Activated naive CD8-positive, alpha-beta T cell treated with anti-CD3 and anti-CD28 coated beads, Interleukin-2, amount 50 U/mL, for 24 hours (primary cell): ENCODE results near the gene DUSP10.

ENCODE experiments used
- ATAC-seq: fragments of 150-1000 bp; cut with Tn5 transposase; one replicate; pipeline ENCODE4 v1.10.0; 2021
- DNase-seq: peaks from one replicate; pipeline ENCODE4 v3.0.0; 2021
- H3K27ac Mint-ChIP-seq: one replicate; pipeline ENCODE4 v1.8.0; 2021; ENCODE audit warnings: mild to moderate bottlenecking, mixed read lengths
- H3K27me3 Mint-ChIP-seq: one replicate; pipeline ENCODE4 v1.8.0; 2021; ENCODE audit warnings: mixed read lengths
- H3K36me3 Mint-ChIP-seq: one replicate; pipeline ENCODE4 v1.8.0; 2021; ENCODE audit warnings: low read depth, mixed read lengths
- H3K4me1 Mint-ChIP-seq: one replicate; pipeline ENCODE4 v1.8.0; 2021; ENCODE audit warnings: mixed read lengths
- H3K4me3 Mint-ChIP-seq: one replicate; pipeline ENCODE4 v1.8.0; 2021; ENCODE audit warnings: mild to moderate bottlenecking, moderate library complexity, mixed read lengths
- H3K9me3 Mint-ChIP-seq: one replicate; pipeline ENCODE4 v1.8.0; 2021; ENCODE audit warnings: mixed read lengths

Gene DUSP10

DNA sequence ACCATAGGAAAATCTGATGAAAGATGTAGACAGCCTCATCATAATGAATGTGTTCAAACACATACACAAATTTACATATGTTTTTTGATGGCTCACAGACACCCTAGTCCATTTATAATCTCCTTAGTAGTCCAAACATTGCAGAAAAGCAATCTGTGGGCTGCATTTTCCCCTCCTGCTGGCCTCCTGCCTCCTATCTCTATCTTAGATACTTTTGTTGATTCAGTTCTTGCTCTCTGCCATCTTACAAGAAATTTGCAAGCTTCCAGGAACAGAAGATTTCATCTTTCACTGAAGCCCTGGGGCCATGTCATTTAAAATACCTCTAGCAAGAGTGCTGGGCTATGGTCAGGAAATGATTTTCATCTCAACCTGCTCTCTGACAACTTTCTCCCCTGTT is 50.6 kb downstream of the DUSP10 start:
- H3K27me3 Mint-ChIP-seq = no peaks in the 10 kb centered on the region
- no peak for DNase-seq
- peaks cover 1% of the 10 kb centered on the region for H3K36me3 Mint-ChIP-seq
- H3K4me3 Mint-ChIP-seq = no peak overlapping the region
- H3K27ac Mint-ChIP-seq = no peak overlapping the region
- H3K4me1 Mint-ChIP-seq = peaks cover 18% of the 10 kb centered on the region
- H3K9me3 Mint-ChIP-seq = no peaks in the 10 kb centered on the region
- ATAC-seq = no peak

DNA sequence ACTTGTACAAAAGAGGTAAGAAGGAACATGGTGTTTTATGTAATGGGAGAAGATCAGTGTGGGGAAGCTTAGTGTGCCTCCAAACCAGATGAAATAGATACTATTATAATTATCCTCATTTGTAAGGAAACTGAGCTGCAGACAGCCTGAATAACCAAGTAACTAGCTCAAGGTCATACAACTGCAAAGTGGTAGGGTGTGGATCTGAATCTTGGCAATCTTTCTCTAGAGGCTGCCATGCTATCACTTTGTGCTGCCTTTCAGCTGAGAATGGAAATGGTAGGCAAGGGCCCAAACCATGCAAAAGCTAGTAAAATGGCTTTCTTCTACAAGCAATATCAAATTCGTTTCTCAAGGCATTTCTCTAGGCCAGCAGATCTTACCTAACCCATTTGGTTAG is 51.0 kb downstream of the DUSP10 start:
- peaks cover 1% of the 10 kb centered on the region for H3K36me3 Mint-ChIP-seq
- DNase-seq (no peak), ATAC-seq (no peak)
- H3K4me1 Mint-ChIP-seq = peaks cover 18% of the 10 kb centered on the region
- H3K4me3 Mint-ChIP-seq = no peak overlapping the region
- H3K27ac Mint-ChIP-seq = no peak overlapping the region
- no peaks in the 10 kb centered on the region for H3K27me3 Mint-ChIP-seq
- no peaks in the 10 kb centered on the region for H3K9me3 Mint-ChIP-seq

DNA sequence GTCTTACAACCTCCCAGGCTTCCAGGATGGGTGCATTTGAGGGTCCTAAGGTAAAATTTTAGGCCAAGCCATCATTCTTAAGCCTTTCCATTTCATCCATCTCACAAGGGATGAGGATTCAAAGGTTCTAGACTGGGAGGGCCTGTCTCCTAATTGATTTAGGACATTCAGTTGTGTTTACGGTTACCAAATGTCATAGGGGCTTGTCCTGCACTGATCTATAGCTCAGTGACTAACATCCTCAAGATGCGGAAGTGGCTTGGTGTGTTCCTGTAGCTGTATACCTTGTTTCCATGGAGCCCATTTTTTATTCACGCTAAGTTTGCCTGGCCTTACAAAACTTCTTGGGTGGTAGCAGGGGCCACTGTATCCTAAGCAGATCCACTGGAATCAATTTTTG is 52.8 kb downstream of the DUSP10 start:
- H3K36me3 Mint-ChIP-seq = peaks cover 1% of the 10 kb centered on the region
- H3K27me3 Mint-ChIP-seq = no peaks in the 10 kb centered on the region
- H3K9me3 Mint-ChIP-seq = no peaks in the 10 kb centered on the region
- H3K4me3 Mint-ChIP-seq = no peak overlapping the region
- DNase-seq = no peak
- peaks cover 19% of the 10 kb centered on the region for H3K4me1 Mint-ChIP-seq
- ATAC-seq = peak; percentile 47
- no peak overlapping the region for H3K27ac Mint-ChIP-seq

DNA sequence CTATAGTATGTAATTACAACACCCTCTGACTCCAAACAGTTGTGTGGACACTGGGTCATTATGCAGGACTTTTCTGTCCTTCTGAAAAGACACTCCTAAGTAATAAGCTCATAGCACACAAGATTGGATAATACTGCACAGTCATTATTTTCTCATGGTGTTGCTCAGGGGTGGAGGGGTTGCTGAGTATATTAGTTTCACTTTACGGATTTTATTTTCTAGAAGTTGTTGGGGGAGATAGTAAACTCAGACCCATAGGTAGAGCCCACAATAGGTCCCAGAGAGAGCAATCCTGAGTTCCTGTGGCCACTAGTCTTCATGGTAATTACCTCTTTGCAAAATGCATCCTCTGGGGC is 53.4 kb downstream of the DUSP10 start:
- Mint-ChIP-seq H3K4me3 (no peak overlapping the region), H3K27me3 (no peaks in the 10 kb centered on the region), H3K36me3 (peaks cover 1% of the 10 kb centered on the region), H3K9me3 (no peaks in the 10 kb centered on the region), H3K4me1 (peaks cover 24% of the 10 kb centered on the region), H3K27ac (peak overlapping the region; percentile 57)
- DNase-seq = no peak
- no peak for ATAC-seq

DNA sequence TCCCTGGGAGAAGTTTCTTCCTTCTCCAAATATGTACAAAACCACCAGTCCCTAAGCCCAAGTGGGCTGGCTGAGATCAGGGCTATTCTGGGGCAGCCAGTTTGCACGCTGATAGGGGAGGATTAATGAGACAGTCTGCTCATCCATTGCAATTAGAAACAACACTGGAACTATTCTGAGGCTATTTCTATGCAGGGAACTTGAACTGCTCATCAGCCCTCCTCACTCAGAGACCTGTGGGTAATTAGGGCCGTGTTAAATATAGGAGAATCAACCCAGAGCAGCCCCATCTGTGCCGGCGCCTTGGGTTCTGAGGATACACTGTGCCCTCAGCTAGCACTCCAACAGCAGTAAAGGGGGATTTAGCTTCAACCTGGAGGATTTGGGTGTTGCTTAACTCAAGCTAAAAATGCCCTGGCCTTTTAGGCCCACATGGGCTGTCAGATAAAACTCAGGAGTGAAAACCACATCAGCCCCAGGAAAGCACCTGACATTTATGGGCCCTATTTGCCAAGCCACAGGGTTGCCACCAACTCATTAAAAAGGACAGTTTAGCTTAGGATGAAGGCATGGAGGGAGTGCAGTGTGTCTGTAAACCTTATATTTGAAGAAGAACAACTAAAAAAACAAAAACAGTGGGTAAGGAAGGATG is 53.9 kb downstream of the DUSP10 start:
- no peaks in the 10 kb centered on the region for H3K27me3 Mint-ChIP-seq
- H3K36me3 Mint-ChIP-seq = peaks cover 1% of the 10 kb centered on the region
- DNase-seq = no peak
- H3K9me3 Mint-ChIP-seq = no peaks in the 10 kb centered on the region
- peaks cover 24% of the 10 kb centered on the region for H3K4me1 Mint-ChIP-seq
- H3K27ac Mint-ChIP-seq = peak overlapping the region; percentile 57
- ATAC-seq = peak; percentile 58
- no peak overlapping the region for H3K4me3 Mint-ChIP-seq

DNA sequence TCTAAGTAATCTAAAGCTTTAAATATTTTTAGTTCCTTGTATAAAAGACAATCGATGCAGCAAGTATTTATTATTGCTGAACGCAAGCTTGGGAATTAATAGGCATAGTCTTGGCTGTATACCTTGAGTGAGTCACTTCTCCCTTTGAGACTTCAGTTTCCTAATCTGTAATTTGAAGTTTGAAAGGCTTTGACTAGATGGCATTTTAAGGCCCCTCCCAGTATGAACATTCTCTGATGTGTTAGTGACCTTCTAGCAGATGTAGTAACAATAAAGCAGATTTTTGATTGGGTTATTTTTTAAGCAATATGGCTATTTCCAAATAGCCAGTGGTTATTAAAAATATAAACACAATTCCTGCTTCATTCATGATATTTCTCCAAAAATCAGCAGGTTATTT is 58.2 kb downstream of the DUSP10 start:
- ATAC-seq (peak; percentile 45), DNase-seq (no peak)

DNA sequence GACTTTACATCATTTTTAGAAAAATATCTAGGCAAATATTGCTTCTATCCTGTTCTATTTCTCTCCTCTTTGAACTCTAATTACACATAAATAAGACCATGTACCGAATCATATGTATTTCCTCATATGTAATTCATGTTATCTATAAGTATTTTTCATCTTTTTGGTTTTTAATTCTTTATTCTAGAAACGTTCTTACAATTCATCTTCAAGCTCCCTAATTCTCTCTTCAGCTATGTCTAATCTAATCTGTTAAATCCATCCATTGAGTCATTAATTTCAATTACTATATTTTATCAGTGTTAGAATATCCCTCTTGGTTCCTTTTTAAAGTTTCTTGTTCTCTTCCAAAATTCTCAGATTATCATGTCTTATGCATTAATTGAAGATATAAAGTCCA is 61.8 kb downstream of the DUSP10 start:
- DNase-seq = no peak
- Mint-ChIP-seq H3K4me1 (peaks cover 10% of the 10 kb centered on the region), H3K27ac (no peak overlapping the region), H3K9me3 (peaks cover 19% of the 10 kb centered on the region), H3K27me3 (no peaks in the 10 kb centered on the region), H3K4me3 (no peak overlapping the region), H3K36me3 (no peaks in the 10 kb centered on the region)
- no peak for ATAC-seq

More for the DNA sequence above, 58.2 kb downstream of the DUSP10 start:
- Mint-ChIP-seq H3K4me1 (peaks cover 19% of the 10 kb centered on the region), H3K36me3 (no peaks in the 10 kb centered on the region), H3K27me3 (no peaks in the 10 kb centered on the region), H3K4me3 (no peak overlapping the region), H3K9me3 (peaks cover 19% of the 10 kb centered on the region), H3K27ac (no peak overlapping the region)

DNA sequence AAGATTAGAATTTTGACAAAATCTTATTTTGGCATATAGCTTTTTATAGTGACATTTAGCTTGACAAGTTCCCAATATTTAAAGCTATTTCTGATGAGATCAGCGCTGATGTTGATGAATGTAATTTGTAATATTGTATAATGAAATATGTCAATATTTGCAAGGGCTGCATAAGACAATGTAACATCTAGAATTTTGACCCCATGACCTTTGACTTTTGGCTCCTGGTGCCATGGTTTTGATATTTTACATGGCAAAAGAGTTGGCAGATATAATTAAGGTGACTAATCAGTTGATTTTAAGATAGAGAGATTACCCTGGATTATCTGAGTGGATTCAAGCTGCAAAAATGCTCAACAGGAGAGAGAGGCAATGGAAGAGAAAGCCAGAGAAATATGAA is 63.9 kb downstream of the DUSP10 start:
- ATAC-seq (no peak), DNase-seq (no peak)
- Mint-ChIP-seq H3K27me3 (no peaks in the 10 kb centered on the region), H3K36me3 (no peaks in the 10 kb centered on the region), H3K4me1 (peaks cover 4% of the 10 kb centered on the region), H3K9me3 (peaks cover 19% of the 10 kb centered on the region), H3K4me3 (no peak overlapping the region), H3K27ac (no peak overlapping the region)

DNA sequence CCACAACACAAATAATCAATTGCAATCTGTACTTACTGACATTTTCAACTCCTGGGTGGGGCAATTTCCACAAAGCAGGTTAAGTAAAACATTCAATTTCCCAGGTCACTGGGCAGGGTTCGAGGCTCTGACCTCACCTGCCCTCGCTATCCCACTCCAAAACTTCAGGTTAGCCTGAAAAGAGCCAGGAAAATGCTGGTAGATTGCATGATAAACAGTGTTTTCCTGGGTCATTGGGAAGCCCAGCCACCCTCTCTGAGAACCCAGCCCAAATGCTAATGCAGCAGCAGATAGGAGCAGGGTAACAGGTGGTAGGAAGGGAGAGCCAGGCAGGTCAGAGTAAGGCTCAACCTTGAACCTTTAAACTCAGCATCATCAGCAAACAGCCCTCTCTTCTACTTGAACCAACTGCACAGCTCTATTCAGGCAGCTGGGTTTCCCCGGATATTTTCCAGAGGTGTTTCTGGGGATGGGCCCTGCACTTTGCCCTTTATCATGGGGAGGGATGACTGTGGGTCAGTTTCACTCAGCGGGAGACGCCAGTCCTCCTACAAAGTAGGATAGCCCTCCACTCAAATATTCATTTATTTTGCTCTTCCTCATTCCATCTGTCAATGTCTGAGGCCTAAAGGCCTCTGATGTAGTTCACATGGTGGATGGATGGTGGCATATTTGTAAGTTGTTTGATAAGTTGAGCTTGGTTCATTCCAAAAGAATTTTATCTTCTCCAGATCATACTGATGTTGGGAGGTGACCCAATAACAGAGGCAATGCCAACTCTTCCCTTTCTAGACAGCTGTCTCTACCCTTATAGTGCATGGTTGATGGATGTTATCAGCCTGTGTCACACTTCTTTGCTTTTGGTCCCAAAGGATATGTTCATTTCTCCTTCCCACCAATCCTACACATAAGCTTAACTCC is 65.7 kb downstream of the DUSP10 start:
- H3K27ac Mint-ChIP-seq = no peak overlapping the region
- H3K36me3 Mint-ChIP-seq = no peaks in the 10 kb centered on the region
- DNase-seq (no peak), ATAC-seq (no peak)
- H3K4me3 Mint-ChIP-seq = no peak overlapping the region
- no peaks in the 10 kb centered on the region for H3K27me3 Mint-ChIP-seq
- H3K9me3 Mint-ChIP-seq = peaks cover 16% of the 10 kb centered on the region
- H3K4me1 Mint-ChIP-seq = peaks cover 4% of the 10 kb centered on the region

DNA sequence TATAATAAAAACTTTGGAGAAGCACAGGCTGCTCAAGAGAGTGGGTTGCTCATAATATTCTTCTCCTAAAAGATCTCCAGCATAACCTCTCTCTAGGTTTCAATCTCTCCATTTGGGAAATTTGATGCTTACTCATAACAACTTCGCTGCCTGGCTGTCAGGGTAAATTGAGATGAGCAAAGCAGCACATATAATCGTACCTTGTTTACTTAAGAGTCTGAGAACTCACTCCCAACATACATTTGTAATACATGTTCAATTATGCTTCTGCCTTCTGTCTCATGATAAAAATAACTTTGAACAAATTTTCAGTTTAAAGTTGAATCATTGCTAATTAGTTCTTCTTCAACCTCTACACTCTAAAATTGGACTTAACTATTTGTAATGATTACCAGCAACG is 68.9 kb downstream of the DUSP10 start:
- H3K36me3 Mint-ChIP-seq = no peaks in the 10 kb centered on the region
- peaks cover 2% of the 10 kb centered on the region for H3K27me3 Mint-ChIP-seq
- no peaks in the 10 kb centered on the region for H3K4me1 Mint-ChIP-seq
- no peaks in the 10 kb centered on the region for H3K9me3 Mint-ChIP-seq
- ATAC-seq (no peak), DNase-seq (no peak)
- no peak overlapping the region for H3K27ac Mint-ChIP-seq
- H3K4me3 Mint-ChIP-seq = no peak overlapping the region

DNA sequence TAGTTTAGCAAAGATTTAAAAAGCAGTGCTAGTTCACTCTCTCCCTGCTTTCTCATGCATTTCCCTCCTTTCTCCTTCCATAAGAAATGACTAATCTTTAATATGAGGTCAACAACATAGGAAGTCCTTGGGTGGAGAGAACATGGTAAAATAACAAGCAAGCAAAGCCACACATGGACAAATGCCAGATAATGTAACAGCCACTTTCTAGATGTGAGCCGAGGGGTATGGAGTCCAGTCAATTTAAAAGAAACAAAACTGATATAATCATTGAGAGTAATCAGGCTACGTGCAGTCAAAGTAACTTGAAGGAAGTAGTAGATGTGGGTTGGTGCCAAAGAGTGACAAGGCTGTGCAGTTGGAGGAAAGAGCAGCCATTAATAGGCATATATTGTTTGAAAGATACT is 69.6 kb downstream of the DUSP10 start:
- peaks cover 5% of the 10 kb centered on the region for H3K4me1 Mint-ChIP-seq
- no peak overlapping the region for H3K4me3 Mint-ChIP-seq
- no peak for ATAC-seq
- H3K9me3 Mint-ChIP-seq = no peaks in the 10 kb centered on the region
- H3K27ac Mint-ChIP-seq = no peak overlapping the region
- no peaks in the 10 kb centered on the region for H3K36me3 Mint-ChIP-seq
- no peak for DNase-seq
- peaks cover 2% of the 10 kb centered on the region for H3K27me3 Mint-ChIP-seq

DNA sequence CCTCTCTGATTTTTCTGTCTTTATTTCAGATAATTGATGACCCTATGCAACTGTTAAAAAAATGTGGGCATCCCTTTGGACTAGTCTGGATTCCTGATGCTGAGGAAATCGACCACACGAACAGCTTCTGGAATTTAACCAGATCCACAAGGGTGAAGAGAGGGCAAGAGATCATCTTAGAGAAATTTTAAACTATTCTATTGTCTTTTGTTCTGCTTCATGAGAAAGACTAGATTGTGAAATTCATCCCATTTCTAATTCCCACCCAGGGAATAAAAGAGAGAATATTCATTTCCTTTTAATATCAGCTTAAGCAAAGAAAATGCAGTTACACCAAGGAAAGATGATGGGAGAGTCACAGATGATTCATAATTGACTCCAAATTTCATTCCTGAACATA is 71.8 kb downstream of the DUSP10 start:
- Mint-ChIP-seq H3K9me3 (no peaks in the 10 kb centered on the region), H3K27ac (no peak overlapping the region), H3K4me1 (peaks cover 5% of the 10 kb centered on the region), H3K27me3 (peaks cover 2% of the 10 kb centered on the region), H3K36me3 (no peaks in the 10 kb centered on the region), H3K4me3 (no peak overlapping the region)
- no peak for DNase-seq
- ATAC-seq = no peak

DNA sequence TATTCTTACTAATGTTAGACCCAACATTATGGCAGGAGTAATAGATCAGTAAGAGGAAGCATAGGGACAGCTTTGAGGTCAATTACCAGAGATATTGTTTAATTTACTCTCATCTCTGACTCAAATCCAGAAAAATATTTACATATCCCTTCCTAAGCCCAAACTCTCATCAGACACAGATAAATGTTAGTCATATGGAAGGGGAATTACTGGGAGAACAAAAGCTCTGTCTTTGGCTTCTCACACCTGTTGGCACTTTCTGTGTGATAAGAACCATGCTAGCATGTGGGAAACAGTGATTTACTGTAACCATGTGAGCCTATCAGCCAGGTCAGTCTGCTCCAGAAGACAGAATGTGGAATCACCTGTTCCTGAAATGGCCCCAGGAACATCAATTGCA is 72.4 kb downstream of the DUSP10 start:
- Mint-ChIP-seq H3K27ac (no peak overlapping the region), H3K36me3 (no peaks in the 10 kb centered on the region), H3K27me3 (peaks cover 2% of the 10 kb centered on the region), H3K4me1 (peaks cover 5% of the 10 kb centered on the region), H3K4me3 (no peak overlapping the region), H3K9me3 (no peaks in the 10 kb centered on the region)
- no peak for ATAC-seq
- no peak for DNase-seq

DNA sequence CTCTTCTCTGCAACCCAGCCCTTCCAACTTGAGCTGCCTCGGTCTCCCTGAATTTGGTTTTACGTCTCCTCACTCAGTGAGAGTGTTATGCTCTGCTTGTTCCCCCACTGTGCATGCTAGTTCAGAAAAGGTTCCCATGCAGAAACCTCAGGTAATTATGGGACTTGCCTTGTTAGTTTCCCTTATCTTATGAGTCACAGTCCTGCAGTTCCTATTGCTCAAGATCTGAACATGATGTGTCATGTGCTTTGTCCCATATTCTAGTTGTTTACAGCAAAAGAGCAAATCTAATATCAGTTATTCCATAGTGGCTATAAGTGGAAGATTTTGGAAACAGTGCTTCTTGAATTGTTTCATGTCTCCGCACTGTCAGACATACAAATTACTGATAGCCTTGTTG is 74.4 kb downstream of the DUSP10 start:
- H3K9me3 Mint-ChIP-seq = no peaks in the 10 kb centered on the region
- H3K27ac Mint-ChIP-seq = no peak overlapping the region
- peaks cover 2% of the 10 kb centered on the region for H3K27me3 Mint-ChIP-seq
- no peak overlapping the region for H3K4me3 Mint-ChIP-seq
- peaks cover 5% of the 10 kb centered on the region for H3K4me1 Mint-ChIP-seq
- no peaks in the 10 kb centered on the region for H3K36me3 Mint-ChIP-seq
- no peak for DNase-seq
- ATAC-seq = peak; percentile 46

DNA sequence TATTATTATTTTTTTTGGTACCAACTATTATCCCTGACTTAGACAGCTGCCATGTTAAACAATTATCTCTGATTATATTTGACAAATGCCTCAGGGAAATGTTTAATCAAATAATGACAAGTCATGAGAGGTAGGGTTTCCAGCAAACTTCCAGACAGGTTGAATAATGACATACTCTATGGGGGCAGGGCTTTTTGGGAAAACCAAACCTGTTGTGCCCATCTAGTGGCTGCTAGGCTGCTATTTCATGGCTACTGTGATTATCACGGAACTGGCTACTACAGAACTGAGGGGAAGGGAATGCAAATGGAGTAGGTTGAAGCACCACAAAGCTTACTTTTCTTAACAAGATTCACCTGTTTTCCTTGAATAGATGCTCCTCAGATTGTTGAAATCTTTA is 77.6 kb downstream of the DUSP10 start:
- Mint-ChIP-seq H3K4me3 (no peak overlapping the region), H3K27me3 (no peaks in the 10 kb centered on the region), H3K9me3 (no peaks in the 10 kb centered on the region), H3K27ac (no peak overlapping the region), H3K36me3 (no peaks in the 10 kb centered on the region), H3K4me1 (peaks cover 10% of the 10 kb centered on the region)
- ATAC-seq = no peak
- no peak for DNase-seq
